Astrocyte (in vitro differentiated cells and primary cell): ENCODE data around the gene OR3A1. TPM values are rescaled to one million over a fixed set of nuclear protein-coding genes. Genes with fewer than 3 reads are reported as not detected.

Experiments
- DNase-seq: peaks from one replicate; pipeline ENCODE4 v3.0.0-alpha.2; 2010; ENCODE audit warnings: low read depth
- FAIRE-seq: peaks from 2 replicates; lab custom pipeline; 2011; peaks lifted over from hg19 to GRCh38; lab: Jason Lieb, UNC
- H2AFZ ChIP-seq: 2 replicates; pipeline ENCODE4 v1.6.0; 2012; ENCODE audit warnings: low read depth, low read length, inconsistent platforms
- H3K27ac ChIP-seq: 2 replicates; pipeline ENCODE4 v1.5.1; 2011; ENCODE audit warnings: low read depth, low read length, inconsistent platforms
- H3K27me3 ChIP-seq: 2 replicates; pipeline ENCODE4 v1.6.0; 2011; ENCODE audit warnings: low read length, inconsistent platforms; ENCODE audit not compliant: insufficient read depth
- H3K36me3 ChIP-seq: 2 replicates; pipeline ENCODE4 v1.5.1; 2011; ENCODE audit warnings: low read length, inconsistent platforms; ENCODE audit not compliant: insufficient read depth
- H3K4me1 ChIP-seq: 2 replicates; pipeline ENCODE4 v1.5.1; 2011; ENCODE audit warnings: low read length, inconsistent platforms; ENCODE audit not compliant: insufficient read depth
- H3K4me2 ChIP-seq: 2 replicates; pipeline ENCODE4 v1.6.0; 2012; ENCODE audit warnings: low read length, inconsistent platforms
- H3K4me3 ChIP-seq: 2 replicates; pipeline ENCODE4 v1.5.1; 2011; ENCODE audit warnings: low read depth, mild to moderate bottlenecking, low read length, inconsistent platforms; ENCODE audit not compliant: insufficient read depth
- H3K79me2 ChIP-seq: 2 replicates; pipeline ENCODE4 v1.6.0; 2012; ENCODE audit warnings: mild to moderate bottlenecking, low read length, inconsistent platforms; ENCODE audit not compliant: insufficient read depth
- H3K9ac ChIP-seq: 2 replicates; pipeline ENCODE4 v1.6.0; 2012; ENCODE audit warnings: mild to moderate bottlenecking, low read length, inconsistent platforms
- H3K9me3 ChIP-seq: 2 replicates; pipeline ENCODE4 v1.5.1; 2012; ENCODE audit warnings: low read depth, mild to moderate bottlenecking, low read length, inconsistent platforms; ENCODE audit not compliant: insufficient read depth
- H4K20me1 ChIP-seq: 2 replicates; pipeline ENCODE4 v1.6.0; 2012; ENCODE audit warnings: low read length, inconsistent platforms; ENCODE audit not compliant: insufficient read depth
- H3K27ac Mint-ChIP-seq: one replicate; pipeline ENCODE4 v1.8.0; 2021; ENCODE audit warnings: mild to moderate bottlenecking, mixed read lengths; ENCODE audit not compliant: unreplicated experiment
- H3K27me3 Mint-ChIP-seq: one replicate; pipeline ENCODE4 v1.8.0; 2021; ENCODE audit warnings: low read depth, mixed read lengths; ENCODE audit not compliant: unreplicated experiment
- H3K36me3 Mint-ChIP-seq: one replicate; pipeline ENCODE4 v1.8.0; 2021; ENCODE audit warnings: low read depth, mixed read lengths; ENCODE audit not compliant: unreplicated experiment
- H3K4me1 Mint-ChIP-seq: one replicate; pipeline ENCODE4 v1.8.0; 2021; ENCODE audit warnings: low read depth, mixed read lengths; ENCODE audit not compliant: unreplicated experiment
- H3K4me3 Mint-ChIP-seq: one replicate; pipeline ENCODE4 v1.8.0; 2021; ENCODE audit warnings: mild to moderate bottlenecking, moderate library complexity, mixed read lengths; ENCODE audit not compliant: unreplicated experiment
- H3K9me3 Mint-ChIP-seq: one replicate; pipeline ENCODE4 v1.8.0; 2021; ENCODE audit warnings: mild to moderate bottlenecking, mixed read lengths; ENCODE audit not compliant: unreplicated experiment
- CTCF ChIP-seq: IDR thresholded peaks from 2 replicates; pipeline ENCODE4 v1.5.1; 2011; ENCODE audit warnings: low read depth, mild to moderate bottlenecking, inconsistent platforms, low read length, moderate library complexity; ENCODE audit not compliant: insufficient read depth
- EZH2 ChIP-seq: IDR thresholded peaks from 2 replicates; pipeline ENCODE4 v1.6.1; 2012; ENCODE audit warnings: mild to moderate bottlenecking, low read length, inconsistent platforms; ENCODE audit not compliant: insufficient read depth
- total RNA-seq: library from RNA; stranded (reverse); gene quantifications from 2 replicates; pipeline ENCODE4 v1.2.1, GENCODE V29; 2021

Gene OR3A1
- total RNA-seq, 1 donor from 2014 or later: not detected

- Histone ChIP-seq H2AFZ (no peak overlapping the region), H3K27ac (no peak overlapping the region), H3K9me3 (peaks cover 3% of the 10 kb centered on the region), H3K4me3 (no peak overlapping the region), H3K27me3 (no peaks in the 10 kb centered on the region), H3K79me2 (no peaks in the 10 kb centered on the region), H3K9ac (no peak overlapping the region), H3K4me1 (no peaks in the 10 kb centered on the region), H3K36me3 (no peaks in the 10 kb centered on the region), H4K20me1 (no peaks in the 10 kb centered on the region), H3K4me2 (no peak overlapping the region)
- Mint-ChIP-seq H3K27me3 (peaks cover 3% of the 10 kb centered on the region), H3K4me3 (no peak overlapping the region), H3K36me3 (no peaks in the 10 kb centered on the region), H3K27ac (no peak overlapping the region), H3K9me3 (no peaks in the 10 kb centered on the region), H3K4me1 (no peaks in the 10 kb centered on the region)
- DNase-seq (no peak), FAIRE-seq (no peak)
- TF ChIP-seq EZH2: no peak
- TF ChIP-seq CTCF: no peak
These were observed 22.0 kb downstream of the OR3A1 start for GRCh38 chr17:3276126-3276525.

GRCh38 chr17:3271072-3271848 is 26.9 kb downstream of the OR3A1 start:
- no peaks in the 10 kb centered on the region for H3K36me3 ChIP-seq
- H2AFZ ChIP-seq: no peak overlapping the region
- no peak overlapping the region for H3K4me3 ChIP-seq
- H3K27ac ChIP-seq: no peak overlapping the region
- H3K27me3 ChIP-seq: no peaks in the 10 kb centered on the region
- no peak overlapping the region for H3K4me2 ChIP-seq
- Mint-ChIP-seq H3K9me3 (peaks cover 5% of the 10 kb centered on the region), H3K4me3 (no peak overlapping the region), H3K27me3 (peaks cover 6% of the 10 kb centered on the region), H3K36me3 (no peaks in the 10 kb centered on the region), H3K27ac (no peak overlapping the region), H3K4me1 (no peaks in the 10 kb centered on the region)
- H4K20me1 ChIP-seq: no peaks in the 10 kb centered on the region
- no peaks in the 10 kb centered on the region for H3K4me1 ChIP-seq
- DNase-seq: no peak
- no peaks in the 10 kb centered on the region for H3K79me2 ChIP-seq
- H3K9me3 ChIP-seq: peaks cover 3% of the 10 kb centered on the region
- TF ChIP-seq CTCF (no peak), EZH2 (no peak)
- H3K9ac ChIP-seq: no peak overlapping the region
- no peak for FAIRE-seq

- no peaks in the 10 kb centered on the region for H3K79me2 ChIP-seq
- Mint-ChIP-seq H3K27me3 (peaks cover 6% of the 10 kb centered on the region), H3K36me3 (peaks cover 2% of the 10 kb centered on the region), H3K27ac (no peak overlapping the region), H3K9me3 (peaks cover 10% of the 10 kb centered on the region), H3K4me1 (no peaks in the 10 kb centered on the region), H3K4me3 (no peak overlapping the region)
- no peak overlapping the region for H3K4me3 ChIP-seq
- peaks cover 4% of the 10 kb centered on the region for H3K9me3 ChIP-seq
- no peak overlapping the region for H3K4me2 ChIP-seq
- H3K27ac ChIP-seq: no peak overlapping the region
- no peak overlapping the region for H2AFZ ChIP-seq
- H3K9ac ChIP-seq: no peak overlapping the region
- H3K4me1 ChIP-seq: no peaks in the 10 kb centered on the region
- DNase-seq (no peak), FAIRE-seq (no peak)
- no peaks in the 10 kb centered on the region for H3K27me3 ChIP-seq
- no peak for TF ChIP-seq CTCF
- no peak for TF ChIP-seq EZH2
- H4K20me1 ChIP-seq: no peaks in the 10 kb centered on the region
- no peaks in the 10 kb centered on the region for H3K36me3 ChIP-seq
These were observed 37.6 kb downstream of the OR3A1 start for GRCh38 chr17:3260600-3260999.
